DOHH2 (cell line): ENCODE results near the gene CENPS.

Experiments used
- H3F3A ChIP-seq: fragments of 200-600 bp; sonication (generic), shearing (Covaris generic); 2 replicates; pipeline ENCODE4 v1.6.0; 2016; ENCODE audit warnings: antibody characterized with exemption, mild to moderate bottlenecking; ENCODE audit not compliant: control insufficient read depth, insufficient read depth
- H3K27ac ChIP-seq: fragments of 200-600 bp; sonication (generic); 2 replicates; pipeline ENCODE4 v1.5.1; 2014; ENCODE audit warnings: low read depth, mild to moderate bottlenecking, low read length, moderate library complexity
- H3K27me3 ChIP-seq: fragments of 200-600 bp; sonication (generic); 2 replicates; pipeline ENCODE4 v1.6.1; 2014; ENCODE audit warnings: mild to moderate bottlenecking, low read length, mixed read lengths; ENCODE audit not compliant: control insufficient read depth
- H3K36me3 ChIP-seq: fragments of 200-600 bp; sonication (generic); 2 replicates; pipeline ENCODE4 v1.6.1; 2014; ENCODE audit warnings: mild to moderate bottlenecking, low read length, moderate library complexity, mixed read lengths; ENCODE audit not compliant: control insufficient read depth
- H3K4me1 ChIP-seq: fragments of 200-600 bp; sonication (generic); 2 replicates; pipeline ENCODE4 v1.6.1; 2014; ENCODE audit warnings: mild to moderate bottlenecking, low read length, mixed read lengths; ENCODE audit not compliant: control insufficient read depth
- H3K4me2 ChIP-seq: fragments of 200-600 bp; sonication (generic); 2 replicates; pipeline ENCODE4 v1.6.0; 2014; ENCODE audit warnings: mild to moderate bottlenecking, low read length, moderate library complexity
- H3K4me3 ChIP-seq: fragments of 200-600 bp; sonication (generic); 2 replicates; pipeline ENCODE4 v1.5.1; 2014; ENCODE audit warnings: mild to moderate bottlenecking, low read length, mixed read lengths
- H3K79me2 ChIP-seq: fragments of 200-600 bp; sonication (generic); 2 replicates; pipeline ENCODE4 v1.6.1; 2014; ENCODE audit warnings: mild to moderate bottlenecking, low read length, mixed read lengths; ENCODE audit not compliant: control insufficient read depth
- H3K9me2 ChIP-seq: fragments of 200-600 bp; sonication (generic); replicated peaks from 2 replicates; pipeline ENCODE4 v1.6.1; 2014; ENCODE audit warnings: mild to moderate bottlenecking, low read length, mixed read lengths; ENCODE audit not compliant: control insufficient read depth
- H3K9me3 ChIP-seq: fragments of 200-600 bp; sonication (generic); 2 replicates; pipeline ENCODE4 v1.6.1; 2014; ENCODE audit warnings: antibody characterized with exemption, low read length, mixed read lengths; ENCODE audit not compliant: control insufficient read depth, insufficient read depth
- H4K20me1 ChIP-seq: fragments of 200-600 bp; sonication (generic); 2 replicates; pipeline ENCODE4 v1.6.0; 2014; ENCODE audit warnings: low read depth, mild to moderate bottlenecking, antibody characterized with exemption, low read length, moderate library complexity; ENCODE audit not compliant: control insufficient read depth, insufficient read depth
- CTCF ChIP-seq: fragments of 200-600 bp; sonication (generic); IDR thresholded peaks from one replicate; pipeline ENCODE4 v1.5.1; 2014; ENCODE audit warnings: antibody characterized with exemption, mild to moderate bottlenecking, low read depth, low read length; ENCODE audit not compliant: poor library complexity, severe bottlenecking
- EZH2phosphoT487 ChIP-seq: fragments of 200-600 bp; sonication (generic); IDR thresholded peaks from 2 replicates; pipeline ENCODE4 v1.6.1; 2017; ENCODE audit warnings: borderline replicate concordance, mild to moderate bottlenecking, antibody characterized with exemption, low read length, moderate library complexity, mixed read lengths

Gene CENPS

GRCh38 chr1:10437052-10437451 is 6.8 kb downstream of the CENPS start:
- H3K27ac ChIP-seq = no peak overlapping the region
- no peaks in the 10 kb centered on the region for H3K9me2 ChIP-seq
- peaks cover 23% of the 10 kb centered on the region for H3K36me3 ChIP-seq
- H3K79me2 ChIP-seq = peaks cover 12% of the 10 kb centered on the region
- no peak overlapping the region for H3K4me3 ChIP-seq
- no peaks in the 10 kb centered on the region for H3K27me3 ChIP-seq
- no peak overlapping the region for H3K4me2 ChIP-seq
- H3K4me1 ChIP-seq = peaks cover 17% of the 10 kb centered on the region
- H3F3A ChIP-seq = 0 out of 2 replicates have a peak, but pooled peaks cover 1% of the 10 kb centered on the region
- H4K20me1 ChIP-seq = no peaks in the 10 kb centered on the region
- no peak for TF ChIP-seq EZH2phosphoT487
- no peak for TF ChIP-seq CTCF
- H3K9me3 ChIP-seq = no peaks in the 10 kb centered on the region

DNA sequence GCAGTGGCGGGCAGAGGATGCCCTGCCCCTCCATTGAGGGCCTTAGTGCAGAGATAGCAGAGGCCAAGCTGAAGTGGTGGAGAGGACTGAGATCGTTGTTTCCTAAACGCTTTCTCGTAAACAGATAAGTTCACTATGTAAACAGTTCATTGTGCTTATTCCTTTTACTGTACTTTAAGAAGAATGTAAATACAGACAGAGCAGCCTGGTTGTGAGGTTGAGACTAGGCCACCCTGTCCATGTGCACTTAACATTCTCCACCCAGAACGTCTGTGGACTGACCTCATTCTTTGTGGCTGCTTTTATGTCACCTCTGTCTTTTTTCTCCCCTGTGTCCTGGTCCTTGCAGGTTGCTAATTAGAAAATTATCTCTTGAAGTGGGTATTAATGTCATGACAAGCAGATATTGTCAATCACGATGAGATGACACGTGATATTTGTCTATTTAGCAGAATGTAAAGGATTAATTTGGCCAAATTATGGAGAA is 8.5 kb downstream of the CENPS start:
- Histone ChIP-seq H4K20me1 (no peaks in the 10 kb centered on the region), H3K9me3 (no peaks in the 10 kb centered on the region), H3K27me3 (no peaks in the 10 kb centered on the region), H3K27ac (no peak overlapping the region), H3K4me2 (no peak overlapping the region), H3F3A (0 out of 2 replicates have a peak, but pooled peaks cover 3% of the 10 kb centered on the region), H3K36me3 (peaks cover 23% of the 10 kb centered on the region), H3K79me2 (0 out of 2 replicates have a peak, but pooled peaks cover 3% of the 10 kb centered on the region), H3K9me2 (no peaks in the 10 kb centered on the region), H3K4me3 (no peak overlapping the region), H3K4me1 (peaks cover 2% of the 10 kb centered on the region; the same call in 1 of the 2 replicates)
- no peak for TF ChIP-seq CTCF

- H3K27ac ChIP-seq = no peak overlapping the region
- H4K20me1 ChIP-seq = no peaks in the 10 kb centered on the region
- H3F3A ChIP-seq = 0 out of 2 replicates have a peak, but pooled peaks cover 3% of the 10 kb centered on the region
- H3K4me3 ChIP-seq = no peak overlapping the region
- no peaks in the 10 kb centered on the region for H3K9me2 ChIP-seq
- H3K79me2 ChIP-seq = 0 out of 2 replicates have a peak, but pooled peaks cover 3% of the 10 kb centered on the region
- no peak overlapping the region for H3K4me2 ChIP-seq
- H3K27me3 ChIP-seq = no peaks in the 10 kb centered on the region
- no peaks in the 10 kb centered on the region for H3K9me3 ChIP-seq
- no peaks in the 10 kb centered on the region for H3K4me1 ChIP-seq
- no peak for TF ChIP-seq CTCF
- TF ChIP-seq EZH2phosphoT487 = no peak
- H3K36me3 ChIP-seq = peaks cover 18% of the 10 kb centered on the region
These were observed 10.1 kb downstream of the CENPS start for GRCh38 chr1:10440305-10440704.
